Mesendoderm (in vitro differentiated cells): ENCODE data around the gene TRPV3. TPM values are rescaled to one million over a fixed set of nuclear protein-coding genes. Genes with fewer than 3 reads are reported as not detected.

Experiments
- DNase-seq: peaks from one replicate; pipeline ENCODE4 v3.0.0; 2013
- H2AK5ac ChIP-seq: 2 replicates; pipeline ENCODE4 v1.6.1; 2013; ENCODE audit warnings: low read length, inconsistent platforms
- H2BK120ac ChIP-seq: 2 replicates; pipeline ENCODE4 v1.6.1; 2013; ENCODE audit warnings: low read depth, mild to moderate bottlenecking, low read length, moderate library complexity, mixed read lengths
- H2BK15ac ChIP-seq: replicated peaks from 2 replicates; pipeline ENCODE4 v1.6.1; 2013; ENCODE audit warnings: low read depth, mild to moderate bottlenecking, moderate library complexity
- H2BK5ac ChIP-seq: 2 replicates; pipeline ENCODE4 v1.6.1; 2013; ENCODE audit warnings: low read length, inconsistent platforms
- H3K18ac ChIP-seq: 2 replicates; pipeline ENCODE4 v1.6.1; 2013; ENCODE audit warnings: mild to moderate bottlenecking, low read length, mixed read lengths
- H3K23ac ChIP-seq: one replicate; pipeline ENCODE4 v1.6.1; 2013; ENCODE audit warnings: low read length
- H3K27ac ChIP-seq: 2 replicates; pipeline ENCODE4 v1.5.1; 2013; ENCODE audit warnings: low read depth, mild to moderate bottlenecking, inconsistent platforms, low read length, moderate library complexity
- H3K27me3 ChIP-seq: 2 replicates; pipeline ENCODE4 v1.6.1; 2013; ENCODE audit warnings: low read length, control low read depth, mild to moderate bottlenecking, inconsistent platforms; ENCODE audit not compliant: insufficient read depth, poor library complexity
- H3K36me3 ChIP-seq: 2 replicates; pipeline ENCODE4 v1.6.1; 2013; ENCODE audit warnings: low read length, inconsistent platforms; ENCODE audit not compliant: control insufficient read depth, insufficient read depth
- H3K4ac ChIP-seq: one replicate; pipeline ENCODE4 v1.6.1; 2013; ENCODE audit warnings: low read depth, mild to moderate bottlenecking, low read length, moderate library complexity
- H3K4me1 ChIP-seq: 2 replicates; pipeline ENCODE4 v1.6.1; 2013; ENCODE audit warnings: low read depth, low read length, inconsistent platforms; ENCODE audit not compliant: control insufficient read depth
- H3K4me2 ChIP-seq: 2 replicates; pipeline ENCODE4 v1.6.1; 2013; ENCODE audit warnings: low read length
- H3K4me3 ChIP-seq: 2 replicates; pipeline ENCODE4 v1.5.1; 2013; ENCODE audit warnings: mild to moderate bottlenecking, low read length
- H3K56ac ChIP-seq: one replicate; pipeline ENCODE4 v1.6.1; 2013; ENCODE audit warnings: low read length
- H3K79me1 ChIP-seq: 2 replicates; pipeline ENCODE4 v1.6.1; 2013; ENCODE audit warnings: low read length, inconsistent platforms
- H3K79me2 ChIP-seq: 2 replicates; pipeline ENCODE4 v1.6.1; 2013; ENCODE audit warnings: mild to moderate bottlenecking, low read length; ENCODE audit not compliant: control insufficient read depth, insufficient read depth
- H3K9ac ChIP-seq: 2 replicates; pipeline ENCODE4 v1.6.1; 2013; ENCODE audit warnings: low read length, inconsistent platforms
- H4K5ac ChIP-seq: one replicate; pipeline ENCODE4 v1.6.1; 2013; ENCODE audit warnings: low read length
- H4K8ac ChIP-seq: one replicate; pipeline ENCODE4 v1.6.1; 2013; ENCODE audit warnings: low read depth, mild to moderate bottlenecking, control low read depth, low read length, moderate library complexity
- WGBS: extraction: QIAGEN DNeasy Blood & Tissue Kit; methylation state at CpG from one replicate; pipeline ENCODE4 v1.1.7; 2013; ENCODE audit warnings: low lambda C conversion rate, missing lambda C conversion rate; ENCODE audit not compliant: insufficient coverage; ENCODE audit errors: extremely low coverage; 5-methylcytosine and 5-hydroxymethylcytosine counted together
- polyA plus RNA-seq, 2 experiments: library from polyadenylated mRNA; stranded (reverse); fragments of 200-250 nt; gene quantifications; one replicate each; pipeline ENCODE4 v1.2.3, GENCODE V29; 2013

TRPV3 gene
- polyA plus RNA-seq (2013, experiment 1 of 2), result 0.49 TPM
- polyA plus RNA-seq (2013, experiment 2 of 2), result 0.48 TPM

- Histone ChIP-seq H2BK5ac (no peak within 1 kb of the TSS), H3K79me1 (no peaks in the 10 kb centered on the region), H4K5ac (no peak within 1 kb of the TSS), H3K4me1 (no peaks in the 10 kb centered on the region), H3K27ac (no peak within 1 kb of the TSS), H3K23ac (no peak within 1 kb of the TSS), H3K56ac (no peak within 1 kb of the TSS), H2BK120ac (no peak within 1 kb of the TSS), H3K79me2 (no peaks in the 10 kb centered on the region), H3K36me3 (no peaks in the 10 kb centered on the region), H3K9ac (no peak within 1 kb of the TSS), H3K4me3 (no peak within 1 kb of the TSS), H3K27me3 (no peaks in the 10 kb centered on the region), H2BK15ac (no peak within 1 kb of the TSS), H3K18ac (no peak within 1 kb of the TSS), H3K4ac (no peak within 1 kb of the TSS), H2AK5ac (no peak within 1 kb of the TSS), H3K4me2 (no peak within 1 kb of the TSS), H4K8ac (no peak within 1 kb of the TSS)
- DNase-seq, result no peak
- no CpG with 5 or more reads among the region's 23 CpGs for WGBS
Observed at GRCh38 chr17:3557768-3558583, at the start of gene TRPV3. Gene TRPV3 (minus strand): TSS chr17:3557812. CDS start chr17:3554850, 2,962 bp downstream.

GRCh38 chr17:3603870-3604259 is 46.3 kb upstream of the TRPV3 start:
- Histone ChIP-seq H2AK5ac (no peak overlapping the region), H3K4me3 (no peak overlapping the region), H3K18ac (no peak overlapping the region), H3K79me1 (no peaks in the 10 kb centered on the region), H4K8ac (no peak overlapping the region), H3K56ac (no peak overlapping the region), H2BK120ac (no peak overlapping the region), H3K27ac (no peak overlapping the region), H3K9ac (no peak overlapping the region), H3K27me3 (no peaks in the 10 kb centered on the region), H3K4me1 (no peaks in the 10 kb centered on the region), H3K23ac (no peak overlapping the region), H2BK15ac (no peak overlapping the region), H3K4ac (no peak overlapping the region), H3K4me2 (no peak overlapping the region), H4K5ac (no peak overlapping the region), H2BK5ac (no peak overlapping the region), H3K36me3 (peaks cover 8% of the 10 kb centered on the region), H3K79me2 (no peaks in the 10 kb centered on the region)
- no peak for DNase-seq
- WGBS, result no CpG with 5 or more reads among the region's 4 CpGs

- Histone ChIP-seq H3K4ac (no peak overlapping the region), H3K23ac (no peak overlapping the region), H3K4me2 (no peak overlapping the region), H2BK120ac (no peak overlapping the region), H3K4me3 (no peak overlapping the region), H4K8ac (no peak overlapping the region), H3K79me1 (no peaks in the 10 kb centered on the region), H3K18ac (no peak overlapping the region), H3K36me3 (peaks cover 5% of the 10 kb centered on the region), H3K9ac (no peak overlapping the region), H3K4me1 (no peaks in the 10 kb centered on the region), H3K27me3 (no peaks in the 10 kb centered on the region), H3K79me2 (no peaks in the 10 kb centered on the region), H2BK5ac (no peak overlapping the region), H4K5ac (no peak overlapping the region), H2BK15ac (no peak overlapping the region), H3K27ac (no peak overlapping the region), H3K56ac (no peak overlapping the region), H2AK5ac (no peak overlapping the region)
- no CpG with 5 or more reads among the region's 17 CpGs for WGBS
- no peak for DNase-seq
Observed at GRCh38 chr17:3603119-3603869, 45.7 kb upstream of the TRPV3 start.

GRCh38 chr17:3602499-3602898 is 44.9 kb upstream of the TRPV3 start:
- Histone ChIP-seq H2BK5ac (no peak overlapping the region), H2BK120ac (no peak overlapping the region), H3K79me2 (no peaks in the 10 kb centered on the region), H2BK15ac (no peak overlapping the region), H3K36me3 (peaks cover 5% of the 10 kb centered on the region), H3K27me3 (no peaks in the 10 kb centered on the region), H3K56ac (no peak overlapping the region), H3K27ac (no peak overlapping the region), H3K4me3 (no peak overlapping the region), H4K8ac (no peak overlapping the region), H3K4me2 (no peak overlapping the region), H4K5ac (no peak overlapping the region), H3K23ac (no peak overlapping the region), H2AK5ac (no peak overlapping the region), H3K4me1 (no peaks in the 10 kb centered on the region), H3K79me1 (no peaks in the 10 kb centered on the region), H3K9ac (no peak overlapping the region), H3K4ac (no peak overlapping the region), H3K18ac (no peak overlapping the region)
- WGBS, result no CpG with 5 or more reads among the region's 16 CpGs
- DNase-seq, result peak; percentile 79

- H3K36me3 ChIP-seq, result no peaks in the 10 kb centered on the region
- H4K5ac ChIP-seq, result no peak overlapping the region
- H3K23ac ChIP-seq, result no peak overlapping the region
- no peak overlapping the region for H3K27ac ChIP-seq
- H3K18ac ChIP-seq, result no peak overlapping the region
- H3K56ac ChIP-seq, result no peak overlapping the region
- no CpG with 5 or more reads among the region's 15 CpGs for WGBS
- no peak for DNase-seq
- H3K4ac ChIP-seq, result no peak overlapping the region
- no peak overlapping the region for H3K4me3 ChIP-seq
- H3K79me1 ChIP-seq, result no peaks in the 10 kb centered on the region
- H3K4me1 ChIP-seq, result no peaks in the 10 kb centered on the region
- H3K4me2 ChIP-seq, result no peak overlapping the region
- H4K8ac ChIP-seq, result no peak overlapping the region
- no peak overlapping the region for H2BK120ac ChIP-seq
- no peaks in the 10 kb centered on the region for H3K27me3 ChIP-seq
- no peak overlapping the region for H2BK5ac ChIP-seq
- no peak overlapping the region for H3K9ac ChIP-seq
- no peaks in the 10 kb centered on the region for H3K79me2 ChIP-seq
- no peak overlapping the region for H2AK5ac ChIP-seq
- no peak overlapping the region for H2BK15ac ChIP-seq
Observed at GRCh38 chr17:3600529-3601205, 43.1 kb upstream of the TRPV3 start.
